K562 (cell line): ENCODE results near the gene KCNJ15. TPM values are rescaled to one million over a fixed set of nuclear protein-coding genes. Genes with fewer than 3 reads are reported as not detected.

Source experiments
- ATAC-seq: fragments of 200-7000 bp; cut with Tn5 transposase; 3 replicates; pipeline ENCODE4 v1.9.1; 2020; ENCODE audit warnings: moderate library complexity
- BruUV-seq: library from RNA; stranded (reverse); fragments of 400-500 nt; replicated peaks from 2 replicates; lab custom pipeline; 2021; lab: Mats Ljungman, UMichigan
- CTCF ChIA-PET: fragments of 300-600 bp; formaldehyde crosslinking; extraction: SDS; loops from one replicate; lab custom pipeline; 2021; ENCODE audit warnings: low intra/inter-chr PET ratio; lab: Yijun Ruan, JAX
- POLR2A ChIA-PET: fragments of 300-600, 350-650 bp; sonication (Branson Sonifier 250); formaldehyde crosslinking; extraction: SDS; loops from one replicate; lab custom pipeline; 2021; ENCODE audit warnings: antibody characterized with exemption, inconsistent platforms; lab: Yijun Ruan, JAX
- DNase-seq, 4 experiments: peaks; one replicate each; pipeline versions ENCODE4 v3.0.0 to v3.0.0-alpha.2; 2011 to 2018; ENCODE audit warnings: low spot score in 3 of 4, mixed read lengths in 3 of 4; ENCODE audit errors: extremely low read depth in 1 of 4
- FAIRE-seq: peaks from 2 replicates; lab custom pipeline; 2011; peaks lifted over from hg19 to GRCh38; lab: Jason Lieb, UNC
- H2AFZ ChIP-seq: 2 replicates; pipeline ENCODE4 v1.6.0; 2011; ENCODE audit warnings: low read depth, low read length, control low read depth, inconsistent platforms
- H3K27ac ChIP-seq: fragments of 200-600 bp; 3 replicates; pipeline ENCODE4 v1.8.0; 2011; ENCODE audit warnings: low read depth, mild to moderate bottlenecking, control low read depth, inconsistent platforms, low read length, moderate library complexity, mixed read lengths; ENCODE audit errors: extremely low read depth
- H3K27me3 ChIP-seq, 2 experiments: fragments of 300-600 bp in 1 of 2; 2 replicates in 1 of 2; 3 replicates in 1 of 2; pipeline versions ENCODE4 v1.6.0 to v1.8.0; 2011; ENCODE audit warnings: inconsistent platforms in 2 of 2, low read length in 2 of 2, mild to moderate bottlenecking in 1 of 2, mixed read lengths in 1 of 2, moderate library complexity in 1 of 2; ENCODE audit not compliant: control insufficient read depth in 2 of 2, insufficient read depth in 2 of 2
- H3K36me3 ChIP-seq: fragments of 300-600 bp; 3 replicates; pipeline ENCODE4 v1.8.0; 2011; ENCODE audit warnings: mild to moderate bottlenecking, low read length, inconsistent platforms; ENCODE audit not compliant: control insufficient read depth, insufficient read depth
- H3K4me1 ChIP-seq, 2 experiments: fragments of 200-600 bp in 1 of 2; replicated peaks in 1 of 2; 2 replicates in 1 of 2; 3 replicates in 1 of 2; pipeline versions ENCODE4 v1.5.1 to v1.8.0; 2011; ENCODE audit warnings: inconsistent platforms in 2 of 2, low read length in 2 of 2, mild to moderate bottlenecking in 1 of 2, mixed read lengths in 1 of 2, moderate library complexity in 1 of 2; ENCODE audit not compliant: control insufficient read depth in 2 of 2, insufficient read depth in 2 of 2
- H3K4me2 ChIP-seq: 2 replicates; pipeline ENCODE4 v1.6.1; 2011; ENCODE audit warnings: low read length, control low read depth, inconsistent platforms, mixed read lengths; ENCODE audit not compliant: insufficient read depth
- H3K4me3 ChIP-seq: fragments of 200-600 bp; sonication (generic), shearing (Covaris generic); 2 replicates; pipeline ENCODE4 v1.5.1; 2016; ENCODE audit warnings: control low read depth, inconsistent platforms
- H3K79me2 ChIP-seq: fragments of 200-600 bp; 3 replicates; pipeline ENCODE4 v1.8.0; 2011; ENCODE audit warnings: low read length, inconsistent platforms; ENCODE audit not compliant: control insufficient read depth, insufficient read depth
- H3K9ac ChIP-seq, 2 experiments: 2 replicates each; pipeline versions ENCODE4 v1.6.0 to v1.6.1; 2011; ENCODE audit warnings: low read depth in 2 of 2, low read length in 2 of 2, control low read depth in 1 of 2, inconsistent platforms in 1 of 2, mild to moderate bottlenecking in 1 of 2, mixed read lengths in 1 of 2; ENCODE audit not compliant: insufficient read depth in 1 of 2
- H3K9me1 ChIP-seq: one replicate; pipeline ENCODE4 v1.6.0; 2011; ENCODE audit warnings: inconsistent platforms, mild to moderate bottlenecking, low read length, moderate library complexity; ENCODE audit not compliant: control insufficient read depth, insufficient read depth
- H3K9me3 ChIP-seq: replicated peaks from 2 replicates; pipeline ENCODE4 v1.5.1; 2011; ENCODE audit warnings: low read depth, low read length, inconsistent platforms; ENCODE audit not compliant: control insufficient read depth, insufficient read depth
- H4K20me1 ChIP-seq: replicated peaks from 2 replicates; pipeline ENCODE4 v1.6.1; 2011; ENCODE audit warnings: low read length, inconsistent platforms, mixed read lengths; ENCODE audit not compliant: control insufficient read depth, insufficient read depth
- CBX5 ChIP-seq: IDR thresholded peaks from 2 replicates; pipeline ENCODE4 v1.6.1; 2014; ENCODE audit warnings: low read depth, borderline replicate concordance
- SIN3B ChIP-seq: fragments of 450-650 bp; IDR thresholded peaks from 2 replicates; pipeline ENCODE4 v1.6.1; 2017; ENCODE audit warnings: low read depth, mild to moderate bottlenecking, moderate library complexity
- SIX5 ChIP-seq, 2 experiments: IDR thresholded peaks; 2 replicates each; pipeline ENCODE4 v1.6.1; 2011; ENCODE audit warnings: low read length in 2 of 2, borderline replicate concordance in 1 of 2, low read depth in 1 of 2, mild to moderate bottlenecking in 1 of 2, moderate library complexity in 1 of 2; ENCODE audit not compliant: insufficient read depth in 1 of 2
- ZFPM2 ChIP-seq: fragments of 250-450 bp; sonication (Bioruptor Pico); IDR thresholded peaks from 2 replicates; pipeline ENCODE4 v1.5.1; 2022; ENCODE audit warnings: mild to moderate bottlenecking
- ZNF696 ChIP-seq: fragments of 250-450 bp; sonication (Bioruptor Pico); conservative IDR thresholded peaks from 2 replicates; pipeline ENCODE4 v1.4.0; 2020; ENCODE audit warnings: mild to moderate bottlenecking, moderate library complexity
- WGBS: fragments of 100-300 bp; shearing (Covaris generic); methylation state at CpG from one replicate; pipeline ENCODE4 v1.1.6; 2016; ENCODE audit warnings: low coverage, mixed read lengths; ENCODE audit not compliant: insufficient coverage; ENCODE audit errors: missing lambda C conversion rate; 5-methylcytosine and 5-hydroxymethylcytosine counted together
- in situ Hi-C: fragments of 300-500 bp; cut with MboI; formaldehyde crosslinking; loops from 4 replicates; pipeline ENCODE4 v1.15.0; 2018; ENCODE audit warnings: inconsistent platforms, mixed read lengths
- intact Hi-C: fragments of 100-400 bp; cut with micrococcal nuclease; formaldehyde crosslinking; loops from 2 replicates; pipeline ENCODE4 v1.14.2; 2022
- polyA plus RNA-seq, 8 experiments: library from polyadenylated mRNA; depleted of rRNA in 4 of 8; stranded (reverse) in 5 of 8; unstranded in 3 of 8; fragments of >200 nt; fragmentation: Nextera tagmentation in 2 of 8; fragmentation: Illumina TruSeq in 1 of 8; extraction: Ambion mirVana in 2 of 8; extraction: Trizol in 1 of 8; gene quantifications; 2 replicates each; pipeline versions ENCODE4 v1.2.1 to v1.2.3, GENCODE V29; 2011 to 2014; ENCODE audit warnings: inconsistent platforms in 1 of 8, missing spikeins in 1 of 8
- total RNA-seq, 7 experiments: library from RNA; depleted of rRNA in 6 of 7; stranded (reverse); fragments of >200 nt in 6 of 7; fragmentation: Illumina TruSeq in 2 of 7; extraction: Trizol in 2 of 7; gene quantifications; 2 replicates each; pipeline versions ENCODE4 v1.2.1 to v1.2.3, GENCODE V29; 2011 to 2021; ENCODE audit warnings: low replicate concordance in 1 of 7

The KCNJ15 gene
- total and polyA plus RNA-seq, 9 of the 15 experiments (the other 6 are each of a cell fraction or from before 2014, with no cell fraction given): 0.20 to 3.0 (median 0.72) TPM; not detected in 1

DNA sequence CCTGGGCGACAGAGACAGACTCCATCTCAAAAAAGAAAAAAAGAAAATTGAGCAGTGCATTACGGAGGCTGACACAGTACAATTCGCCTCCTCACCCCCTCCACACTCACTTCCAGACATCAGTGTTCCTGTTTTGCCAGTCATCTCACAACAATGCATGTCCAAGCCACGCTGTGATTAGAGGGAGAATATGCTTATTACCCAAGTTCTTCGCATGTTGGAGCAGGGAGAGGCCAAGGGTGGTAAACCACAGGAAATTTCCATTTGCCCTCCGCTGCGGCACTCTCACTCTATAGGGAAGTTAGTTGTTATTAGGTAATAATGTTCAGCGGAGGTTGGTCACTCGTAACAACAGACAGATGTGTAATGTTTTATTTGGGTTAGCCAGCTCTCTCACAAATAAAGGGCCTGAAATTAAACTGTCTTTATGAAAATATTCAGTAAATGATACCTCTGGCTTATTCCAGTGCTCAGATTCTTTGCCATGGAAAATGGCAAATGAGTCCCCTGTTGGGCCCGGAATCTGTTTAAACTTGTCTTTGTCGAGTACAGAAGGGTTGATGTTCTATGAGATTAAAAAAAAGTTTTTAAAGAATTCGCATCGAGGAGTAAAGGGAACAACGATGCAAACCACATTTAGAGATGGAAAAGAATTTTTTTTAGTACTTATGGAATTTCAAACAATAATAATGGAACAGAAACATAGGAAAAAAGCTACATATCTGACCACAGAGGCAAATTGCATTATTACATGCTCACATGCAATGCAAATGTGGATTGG lies 33.1 kb downstream of the KCNJ15 start:
- no TSS peak for BruUV-seq
- no peaks in the 10 kb centered on the region for H3K36me3 ChIP-seq
- H3K27ac ChIP-seq: no peak overlapping the region
- no peaks in the 10 kb centered on the region for H3K79me2 ChIP-seq
- H4K20me1 ChIP-seq: no peaks in the 10 kb centered on the region
- no peak overlapping the region for H3K9ac ChIP-seq
- 3% methylated on average over 14 of the region's 14 CpGs for WGBS
- DNase-seq (no peak), FAIRE-seq (no peak), ATAC-seq (no peak)
- no peaks in the 10 kb centered on the region for H3K9me1 ChIP-seq
- intact Hi-C loops (no loop called here), in situ Hi-C loops (no loop called here)
- peaks cover 2 to 4% of the 10 kb centered on the region in 2 experiments; a peak in 3 of 5 replicates for H3K4me1 ChIP-seq
- H3K4me2 ChIP-seq: no peak overlapping the region
- ChIA-PET POLR2A (interaction anchor here (0.7 kb wide), 1 partner anchor 12 kb away, joined by 4 read pairs; no protein-coding TSS in a partner anchor), CTCF (no interaction called here)
- no peak overlapping the region for H3K4me3 ChIP-seq
- peaks cover 4 to 12% of the 10 kb centered on the region in 2 experiments; a peak in 2 of 5 replicates for H3K27me3 ChIP-seq
- H2AFZ ChIP-seq: no peak overlapping the region
- no peaks in the 10 kb centered on the region for H3K9me3 ChIP-seq
- TF ChIP-seq SIX5 (IDR thresholded peaks at IDR 0.05; ENCODE audit: borderline replicate concordance in 1 of 2, insufficient read depth in 1 of 2, low read depth in 1 of 2, low read length in 2 of 2) (no peak), ZFPM2 (CRISPR knock-in tag) (no peak), ZNF696 (no peak), CBX5 (no peak), SIN3B (no peak)
